ENCODE data around the gene OBI1.

OBI1 gene

GRCh38 chr13:78660495-78660857 is 1.5 kb upstream of the OBI1 start:
- ChIA-PET CTCF (no interaction called here), POLR2A (no interaction called here)
- no peak for DNase-seq (ENCODE audit: low read depth, low spot score)
- H3K4me3 ChIP-seq (ENCODE audit: low read depth, low read length), result peak overlapping the region; percentile 74
- TF ChIP-seq CTCF (IDR thresholded peaks at IDR 0.05; ENCODE audit: insufficient read depth, low read length, missing control alignments), result no peak

- ChIA-PET CTCF (no interaction called here), POLR2A (no interaction called here)
- no peak for TF ChIP-seq CTCF (IDR thresholded peaks at IDR 0.05; ENCODE audit: insufficient read depth, low read length, missing control alignments)
- DNase-seq (ENCODE audit: low read depth, low spot score), result no peak
- H3K4me3 ChIP-seq (ENCODE audit: low read depth, low read length), result peak overlapping the region; percentile 74
Observed at GRCh38 chr13:78659732-78660494, 958 bp upstream of the OBI1 start.

- CTCF ChIA-PET, result no interaction called here
- H3K4me3 ChIP-seq (ENCODE audit: low read depth, low read length), result peak overlapping the region; percentile 74
- POLR2A ChIA-PET, result no interaction called here
- DNase-seq (ENCODE audit: low read depth, low spot score), result no peak
- TF ChIP-seq CTCF (IDR thresholded peaks at IDR 0.05; ENCODE audit: insufficient read depth, low read length, missing control alignments), result no peak
Observed at GRCh38 chr13:78659450-78659730, 435 bp upstream of the OBI1 start.

- no peak for TF ChIP-seq CTCF (IDR thresholded peaks at IDR 0.05; ENCODE audit: insufficient read depth, low read length, missing control alignments)
- DNase-seq (ENCODE audit: low read depth, low spot score), result no peak
- ChIA-PET POLR2A (no interaction called here), CTCF (no interaction called here)
- peak overlapping the region; percentile 74 for H3K4me3 ChIP-seq (ENCODE audit: low read depth, low read length)
Observed at GRCh38 chr13:78657699-78658629, 991 bp downstream of the OBI1 start.

- TF ChIP-seq CTCF (IDR thresholded peaks at IDR 0.05; ENCODE audit: insufficient read depth, low read length, missing control alignments), result no peak
- ChIA-PET CTCF (no interaction called here), POLR2A (no interaction called here)
- H3K4me3 ChIP-seq (ENCODE audit: low read depth, low read length), result no peak overlapping the region
- DNase-seq (ENCODE audit: low read depth, low spot score), result no peak
Observed at GRCh38 chr13:78655906-78656305, 3.0 kb downstream of the OBI1 start.

- H3K4me3 ChIP-seq (ENCODE audit: low read depth, low read length), result no peak overlapping the region
- no peak for TF ChIP-seq CTCF (IDR thresholded peaks at IDR 0.05; ENCODE audit: insufficient read depth, low read length, missing control alignments)
- ChIA-PET CTCF (interaction anchor here (1.2 kb wide), 1 partner anchor 9 kb away, joined by 3 read pairs; no protein-coding TSS in a partner anchor), POLR2A (no interaction called here)
- no peak for DNase-seq (ENCODE audit: low read depth, low spot score)
Observed at GRCh38 chr13:78655007-78655406, 3.9 kb downstream of the OBI1 start.
